Brain pericyte (primary cell): ENCODE measurements around the gene DMRTB1.
"Not testable (repeated sequence)": the region's sequence is repeated elsewhere in the genome, so short reads cannot be mapped to it uniquely, and the experiment has no call there.

Experiments used
- DNase-seq: peaks from one replicate; pipeline ENCODE4 v3.0.0-alpha.2; 2012; ENCODE audit warnings: low read depth, low spot score

DMRTB1 gene

DNA sequence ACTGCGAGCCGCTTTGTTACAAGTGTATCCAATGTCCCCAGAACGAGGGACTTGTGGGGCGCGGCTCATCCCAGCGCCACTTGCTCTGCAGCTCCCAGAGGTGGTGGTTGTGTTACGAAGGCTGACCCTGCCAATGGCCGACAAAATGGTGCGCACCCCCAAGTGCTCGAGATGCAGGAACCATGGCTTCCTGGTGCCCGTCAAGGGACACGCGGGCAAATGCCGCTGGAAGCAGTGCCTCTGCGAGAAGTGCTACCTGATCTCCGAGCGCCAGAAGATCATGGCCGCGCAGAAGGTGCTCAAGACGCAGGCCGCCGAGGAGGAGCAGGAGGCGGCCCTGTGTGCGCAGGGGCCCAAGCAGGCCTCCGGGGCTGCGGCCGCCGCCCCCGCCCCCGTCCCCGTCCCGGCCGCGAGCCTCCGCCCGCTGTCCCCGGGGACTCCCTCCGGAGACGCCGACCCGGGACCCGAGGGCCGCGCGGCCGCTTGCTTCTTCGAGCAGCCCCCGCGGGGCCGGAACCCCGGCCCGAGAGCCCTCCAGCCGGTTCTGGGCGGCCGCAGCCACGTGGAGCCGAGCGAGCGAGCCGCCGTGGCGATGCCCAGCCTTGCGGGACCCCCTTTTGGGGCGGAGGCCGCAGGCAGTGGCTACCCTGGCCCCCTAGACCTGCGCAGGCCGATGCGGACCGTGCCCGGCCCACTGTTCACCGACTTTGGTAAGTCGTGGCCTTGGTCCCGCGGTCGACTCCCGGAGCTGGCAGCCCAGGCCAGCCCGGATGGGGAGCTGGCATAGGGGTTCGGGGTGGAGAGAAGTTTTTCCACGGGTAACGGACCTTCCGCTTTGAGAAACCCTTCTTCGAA lies at the start of gene DMRTB1:
TSS of gene DMRTB1 (plus strand) at position 79 of the 855 bp plus-strand sequence. CDS start at position 134, 55 bp downstream.
- DNase-seq: no peak

GRCh38 chr1:53409695-53410094 lies 49.5 kb upstream of the DMRTB1 start:
- no peak for DNase-seq

- DNase-seq: no peak
These were observed 49.1 kb upstream of the DMRTB1 start for GRCh38 chr1:53410100-53410541.

GRCh38 chr1:53410701-53411100 lies 48.5 kb upstream of the DMRTB1 start:
- DNase-seq: no peak

GRCh38 chr1:53411541-53412152 lies 47.6 kb upstream of the DMRTB1 start:
- DNase-seq: no peak

DNA sequence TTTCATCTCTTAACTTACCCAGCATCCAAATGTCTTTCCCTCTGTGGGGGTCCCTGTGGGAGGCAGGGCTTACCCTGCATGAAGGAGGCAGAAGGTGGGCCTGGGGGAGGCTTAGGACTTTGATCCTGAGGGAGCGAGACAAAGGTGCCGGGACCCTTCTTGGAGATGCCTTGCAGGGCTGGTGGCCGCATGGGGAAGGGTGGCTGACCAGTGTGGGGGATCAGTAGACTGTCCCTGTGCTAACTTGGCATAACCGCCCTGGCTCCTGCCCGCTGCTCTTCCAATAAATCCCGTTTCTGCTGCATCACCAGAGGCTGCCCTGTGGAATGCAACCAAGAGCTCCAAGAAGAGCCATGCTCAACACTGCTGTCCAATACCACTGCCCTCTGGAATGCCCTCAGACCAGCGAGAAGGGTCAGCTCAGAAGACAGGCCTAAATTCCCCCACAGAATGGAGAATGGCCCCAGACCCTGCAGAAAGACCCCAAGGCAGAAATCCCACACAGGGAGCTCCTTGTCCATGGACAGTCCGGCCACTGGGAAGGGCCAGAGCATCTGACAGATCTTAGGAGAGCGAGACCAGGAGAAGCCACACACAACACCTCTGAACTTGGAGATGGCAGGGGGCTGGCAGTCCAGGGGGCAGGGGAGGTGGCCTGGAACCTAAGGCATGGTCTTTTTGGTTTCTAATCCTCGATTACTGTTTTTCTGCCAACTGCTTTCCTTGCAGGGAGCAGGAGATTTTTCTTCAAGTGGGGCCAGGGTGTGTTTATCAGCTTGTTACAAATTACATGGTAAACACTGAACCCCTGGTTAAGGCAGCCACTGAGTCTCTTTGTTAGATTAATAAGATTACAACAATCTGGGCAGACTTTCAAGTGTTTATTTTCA lies 46.7 kb upstream of the DMRTB1 start:
- DNase-seq: no peak

DNA sequence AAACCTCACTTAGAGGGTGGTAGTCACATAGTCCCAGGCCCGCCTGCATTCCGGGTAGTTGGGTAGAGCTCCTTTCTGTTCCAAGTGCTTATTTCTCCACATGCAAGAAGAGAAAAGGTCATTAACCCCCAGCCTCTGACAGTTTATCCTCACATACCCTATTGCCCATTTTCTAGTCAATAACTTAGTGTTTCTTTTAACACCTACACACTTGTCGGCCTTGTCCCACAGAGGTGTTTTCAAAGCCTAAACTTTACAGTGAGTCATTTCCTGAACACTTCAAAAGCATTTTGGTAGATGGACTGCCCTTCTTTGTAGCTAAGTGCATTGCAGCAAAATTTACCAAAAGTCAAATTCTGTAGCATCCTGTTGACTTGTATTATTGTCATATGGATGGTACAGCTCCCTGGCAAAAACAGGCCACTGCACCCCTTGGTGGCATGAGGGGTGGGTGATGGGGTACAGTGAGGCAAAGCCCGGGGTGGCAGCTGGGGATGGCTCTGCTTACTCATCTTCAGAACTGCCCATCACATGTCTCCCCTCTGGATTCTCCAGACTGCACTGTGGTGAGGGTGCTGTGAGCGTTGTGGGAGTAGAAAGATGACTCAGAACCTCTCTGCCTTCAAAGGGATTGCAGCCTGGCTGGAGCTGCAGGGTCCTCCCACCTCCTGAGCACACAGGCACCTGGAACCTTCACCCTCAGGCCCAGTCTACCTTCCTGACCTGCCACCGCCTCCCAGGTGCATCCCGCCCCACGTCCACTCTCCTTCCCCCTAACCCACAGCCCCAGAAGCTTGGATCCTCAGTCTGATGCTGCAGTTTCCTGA lies 45.8 kb upstream of the DMRTB1 start:
- peak; percentile 62 for DNase-seq

GRCh38 chr1:53414632-53415031 lies 44.6 kb upstream of the DMRTB1 start:
- no peak for DNase-seq

DNA sequence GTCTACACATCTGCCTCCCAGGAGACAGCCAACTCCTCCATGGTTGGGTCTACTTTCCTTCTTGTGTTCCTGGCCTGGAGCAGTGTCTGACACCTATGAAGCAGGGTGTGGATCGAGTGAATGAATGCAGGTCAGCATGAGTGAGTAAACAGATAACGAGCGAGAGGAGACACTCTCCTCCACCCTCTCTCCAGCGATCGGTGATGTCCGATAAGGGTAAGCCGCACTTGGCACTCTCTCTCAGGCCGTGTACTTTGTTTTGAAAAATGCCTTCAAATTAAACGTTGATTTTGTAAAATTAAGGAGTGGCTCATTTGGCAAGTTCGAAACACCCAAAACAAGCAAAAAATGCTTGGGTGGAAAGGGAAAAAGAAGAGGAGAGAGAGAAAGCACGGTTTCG lies 43.8 kb upstream of the DMRTB1 start:
- no peak for DNase-seq

- no peak for DNase-seq
These were observed 42.9 kb upstream of the DMRTB1 start for GRCh38 chr1:53416269-53416813.

- DNase-seq: no peak
These were observed 42.1 kb upstream of the DMRTB1 start for GRCh38 chr1:53417074-53417511.

DNA sequence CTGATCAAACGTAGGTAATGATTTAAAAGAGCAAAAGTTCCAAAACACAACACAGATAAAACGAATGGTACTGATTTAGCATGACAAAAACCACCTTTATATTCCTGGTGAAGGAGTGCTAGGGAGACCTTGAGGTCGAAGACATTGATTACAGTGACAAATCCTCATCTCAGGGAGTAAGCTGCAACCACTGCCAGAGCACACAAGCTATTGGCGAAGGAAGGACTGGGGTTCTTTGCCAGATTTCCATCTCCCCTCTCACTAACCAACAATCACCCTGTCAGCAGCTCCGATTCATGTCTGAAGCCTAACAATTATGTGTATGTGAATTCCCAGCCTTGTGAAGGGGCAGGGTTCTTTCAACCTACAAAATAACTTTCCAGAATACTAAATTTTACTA lies 40.2 kb upstream of the DMRTB1 start:
- DNase-seq: no peak

DNA sequence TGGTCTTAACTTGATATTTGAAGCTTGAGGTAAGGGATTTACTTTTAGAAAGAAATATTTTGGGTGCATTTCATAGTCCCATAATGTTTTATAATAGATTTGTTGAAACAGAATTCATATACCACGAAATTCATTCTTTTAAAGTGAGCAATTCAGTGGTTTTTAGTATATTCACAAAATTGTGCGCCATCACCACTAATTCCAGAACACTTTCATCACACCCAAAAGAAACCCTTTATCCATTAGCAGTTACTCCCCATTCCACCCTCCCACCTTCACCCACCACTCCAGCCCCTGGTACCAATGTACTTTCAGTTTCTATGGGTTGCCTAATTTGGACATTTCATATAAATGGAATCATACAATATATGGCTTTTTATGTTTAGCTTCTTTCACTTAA lies 38.9 kb upstream of the DMRTB1 start:
- no peak for DNase-seq

DNA sequence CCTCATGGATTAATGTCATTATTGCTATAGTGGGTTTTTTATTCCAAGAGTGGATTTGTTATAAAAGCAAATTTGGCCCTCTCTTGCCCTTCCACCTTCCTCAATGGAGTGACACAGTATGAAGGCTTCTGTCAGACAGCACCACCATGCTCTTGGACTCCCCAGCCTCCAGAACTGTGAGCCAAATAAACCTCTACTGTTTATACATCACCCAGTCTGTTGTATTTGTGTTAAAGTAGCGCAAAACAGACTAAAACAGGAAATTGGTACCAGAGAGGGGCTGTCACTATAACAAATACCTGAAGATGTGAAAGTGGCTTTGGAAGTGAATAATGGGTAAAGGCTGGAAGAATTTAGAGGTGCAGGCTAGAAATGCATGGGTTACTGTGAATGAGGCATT lies 38.0 kb upstream of the DMRTB1 start:
- DNase-seq: no peak

DNA sequence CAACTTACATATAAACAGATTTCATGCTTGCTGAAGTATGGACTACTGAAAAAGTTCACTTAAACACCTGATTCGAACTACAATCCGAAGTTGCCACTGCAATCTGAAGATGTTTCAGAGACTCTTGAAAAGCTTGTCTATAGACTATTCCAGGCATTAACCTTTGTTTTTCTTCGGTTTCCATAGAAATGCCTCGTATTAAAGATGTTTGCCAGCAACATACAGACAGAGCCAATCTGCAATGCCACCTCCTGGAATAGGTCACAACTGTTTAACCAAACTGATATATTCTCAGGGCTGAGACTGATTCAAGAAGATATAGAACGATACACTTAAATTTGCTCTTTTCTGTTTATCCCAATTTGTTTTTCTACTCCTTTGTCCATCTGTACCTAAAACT lies 28.9 kb upstream of the DMRTB1 start:
- no peak for DNase-seq

DNA sequence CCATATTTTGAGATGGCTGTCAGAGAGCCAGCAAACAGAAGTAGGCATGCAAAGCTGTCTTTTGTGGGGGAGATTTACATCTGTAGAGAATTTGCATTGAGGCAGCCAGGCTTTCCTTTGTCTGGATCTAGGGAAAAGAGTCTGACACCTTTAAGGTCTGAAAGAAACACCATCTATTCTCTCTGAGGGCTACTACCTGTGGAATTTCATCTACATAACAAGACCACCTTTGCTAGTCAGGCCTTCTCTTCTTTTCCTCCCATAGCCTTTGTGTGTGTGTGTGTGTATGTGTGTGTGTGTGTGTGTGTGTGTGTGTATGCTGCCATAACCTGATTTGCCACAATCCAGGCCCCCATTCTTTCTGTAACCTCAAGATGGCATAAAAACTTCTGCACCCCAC lies 28.4 kb upstream of the DMRTB1 start:
- no peak for DNase-seq

- DNase-seq: no peak
These were observed 28.0 kb upstream of the DMRTB1 start for GRCh38 chr1:53431244-53431643.

- no peak for DNase-seq
These were observed 27.2 kb upstream of the DMRTB1 start for GRCh38 chr1:53431805-53432565.

GRCh38 chr1:53432611-53433010 lies 26.6 kb upstream of the DMRTB1 start:
- DNase-seq: no peak

- DNase-seq: not testable (repeated sequence)
These were observed 24.7 kb upstream of the DMRTB1 start for GRCh38 chr1:53434405-53435007.
